HepG2 (cell line): ENCODE data around the gene DSTYK. TPM values are rescaled to one million over a fixed set of nuclear protein-coding genes. Genes with fewer than 3 reads are reported as not detected.

Experiments
- ASH2L ChIP-seq: fragments of 300-600, 200-600 bp; sonication (generic); IDR thresholded peaks from 2 replicates; pipeline ENCODE4 v1.7.0; 2017; ENCODE audit warnings: low read depth, mild to moderate bottlenecking, moderate library complexity, mixed read lengths, low read length; ENCODE audit not compliant: insufficient read length
- CHD4 ChIP-seq: fragments of 200-600 bp; sonication (generic); IDR thresholded peaks from 2 replicates; pipeline ENCODE4 v1.7.0; 2017; ENCODE audit warnings: mild to moderate bottlenecking, low read length, borderline replicate concordance
- EP300 ChIP-seq, 3 experiments: sonication (generic) in 1 of 3; formaldehyde crosslinking in 1 of 3; IDR thresholded peaks; 2 replicates each; pipeline versions ENCODE4 v1.5.1 to v1.6.1; 2011 to 2020; ENCODE audit warnings: low read depth in 2 of 3, low read length in 2 of 3, borderline replicate concordance in 1 of 3, improper control_type of control experiment in 1 of 3, mild to moderate bottlenecking in 1 of 3, missing genetic modification reagents in 1 of 3, moderate library complexity in 1 of 3
- ETV5 ChIP-seq: IDR thresholded peaks from 2 replicates; pipeline ENCODE4 v1.6.1; 2018; ENCODE audit warnings: missing biosample characterization, missing genetic modification reagents, inconsistent platforms, borderline replicate concordance
- HNRNPL ChIP-seq: fragments of 200-400 bp; formaldehyde crosslinking; IDR thresholded peaks from 2 replicates; pipeline ENCODE4 v1.6.1; 2017; ENCODE audit warnings: mild to moderate bottlenecking, low read depth, low read length
- HOXA5 ChIP-seq: sonication (generic); formaldehyde crosslinking; IDR thresholded peaks from 2 replicates; pipeline ENCODE4 v1.4.0; 2020; ENCODE audit warnings: missing genetic modification reagents
- KAT7 ChIP-seq: IDR thresholded peaks from 2 replicates; pipeline ENCODE4 v1.6.1; 2018; ENCODE audit warnings: borderline replicate concordance, missing compliant biosample characterization
- KDM1A ChIP-seq: IDR thresholded peaks from 2 replicates; pipeline ENCODE4 v1.6.1; 2016; ENCODE audit warnings: missing compliant biosample characterization
- ONECUT2 ChIP-seq: sonication (generic); formaldehyde crosslinking; IDR thresholded peaks from 2 replicates; pipeline ENCODE4 v1.4.0; 2020; ENCODE audit warnings: missing genetic modification reagents
- RAD51 ChIP-seq: fragments of 450-650 bp; IDR thresholded peaks from 2 replicates; pipeline ENCODE4 v1.6.1; 2016; ENCODE audit warnings: borderline replicate concordance
- SAP130 ChIP-seq: IDR thresholded peaks from 2 replicates; pipeline ENCODE4 v1.6.1; 2016; ENCODE audit warnings: low read depth
- SNAPC2 ChIP-seq: sonication (generic); formaldehyde crosslinking; IDR thresholded peaks from 2 replicates; pipeline ENCODE4 v1.8.1; 2022; ENCODE audit warnings: mild to moderate bottlenecking, missing genetic modification reagents
- SYNCRIP ChIP-seq: fragments of 200-400 bp; formaldehyde crosslinking; IDR thresholded peaks from 2 replicates; pipeline ENCODE4 v1.6.1; 2018; ENCODE audit warnings: mild to moderate bottlenecking, low read depth, low read length; ENCODE audit not compliant: insufficient read depth
- TCF7L2 ChIP-seq: IDR thresholded peaks from 2 replicates; pipeline ENCODE4 v1.6.1; 2011; ENCODE audit warnings: mild to moderate bottlenecking, low read depth, low read length, moderate library complexity
- THAP11 ChIP-seq: IDR thresholded peaks from 2 replicates; pipeline ENCODE4 v1.6.1; 2016; ENCODE audit warnings: missing biosample characterization, missing genetic modification reagents
- YEATS4 ChIP-seq: sonication (generic); formaldehyde crosslinking; IDR thresholded peaks from 2 replicates; pipeline ENCODE4 v1.4.0; 2020; ENCODE audit warnings: missing genetic modification reagents, borderline replicate concordance
- ZBTB2 ChIP-seq: sonication (generic); formaldehyde crosslinking; IDR thresholded peaks from 2 replicates; pipeline ENCODE4 v1.8.0; 2022; ENCODE audit warnings: low read depth, missing genetic modification reagents
- ZBTB7B ChIP-seq: sonication (generic); formaldehyde crosslinking; IDR thresholded peaks from 2 replicates; pipeline ENCODE4 v1.4.0; 2020; ENCODE audit warnings: missing genetic modification reagents
- ZNF12 ChIP-seq: sonication (generic); formaldehyde crosslinking; IDR thresholded peaks from 2 replicates; pipeline ENCODE4 v1.5.0; 2020; ENCODE audit warnings: missing genetic modification reagents
- ZNF337 ChIP-seq: sonication (generic); formaldehyde crosslinking; IDR thresholded peaks from 2 replicates; pipeline ENCODE4 v1.5.1; 2020; ENCODE audit warnings: missing genetic modification reagents, low read depth, mild to moderate bottlenecking, borderline replicate concordance
- ZNF678 ChIP-seq: sonication (generic); formaldehyde crosslinking; IDR thresholded peaks from 2 replicates; pipeline ENCODE4 v1.4.0; 2020; ENCODE audit warnings: mild to moderate bottlenecking, missing genetic modification reagents
- ZNF850 ChIP-seq: sonication (generic); formaldehyde crosslinking; conservative IDR thresholded peaks from 2 replicates; pipeline ENCODE4 v1.9.0; 2021; ENCODE audit warnings: mild to moderate bottlenecking, missing genetic modification reagents
- polyA plus RNA-seq, 8 experiments: library from polyadenylated mRNA; depleted of rRNA in 3 of 8; stranded (reverse) in 7 of 8; unstranded in 1 of 8; fragments of >200 nt; fragmentation: Illumina TruSeq in 4 of 8; extraction: Trizol in 4 of 8; gene quantifications; 2 replicates each; pipeline versions ENCODE4 v1.2.1 to v1.2.3, GENCODE V29; 2011 to 2016; ENCODE audit warnings: low read depth in 4 of 8, missing spikeins in 1 of 8, mixed read lengths in 1 of 8; ENCODE audit not compliant: insufficient read depth in 1 of 8
- total RNA-seq, 5 experiments: library from RNA; depleted of rRNA; stranded (reverse); fragments of >200 nt; fragmentation: Illumina TruSeq; extraction: Trizol; gene quantifications; 2 replicates each; pipeline ENCODE4 v1.2.3, GENCODE V29; 2016; ENCODE audit warnings: low read depth in 1 of 5
- TF ChIP-seq, protein P1 (sequence below): sonication (generic); formaldehyde crosslinking; IDR thresholded peaks from 2 replicates; pipeline ENCODE4 v1.9.0; 2021; ENCODE audit warnings: mild to moderate bottlenecking, missing genetic modification reagents

The DSTYK gene
- total and polyA plus RNA-seq, 2 of the 13 experiments (the other 11 are each of a cell fraction or from before 2014, with no cell fraction given): 2.6 to 4.8 TPM

DNA sequence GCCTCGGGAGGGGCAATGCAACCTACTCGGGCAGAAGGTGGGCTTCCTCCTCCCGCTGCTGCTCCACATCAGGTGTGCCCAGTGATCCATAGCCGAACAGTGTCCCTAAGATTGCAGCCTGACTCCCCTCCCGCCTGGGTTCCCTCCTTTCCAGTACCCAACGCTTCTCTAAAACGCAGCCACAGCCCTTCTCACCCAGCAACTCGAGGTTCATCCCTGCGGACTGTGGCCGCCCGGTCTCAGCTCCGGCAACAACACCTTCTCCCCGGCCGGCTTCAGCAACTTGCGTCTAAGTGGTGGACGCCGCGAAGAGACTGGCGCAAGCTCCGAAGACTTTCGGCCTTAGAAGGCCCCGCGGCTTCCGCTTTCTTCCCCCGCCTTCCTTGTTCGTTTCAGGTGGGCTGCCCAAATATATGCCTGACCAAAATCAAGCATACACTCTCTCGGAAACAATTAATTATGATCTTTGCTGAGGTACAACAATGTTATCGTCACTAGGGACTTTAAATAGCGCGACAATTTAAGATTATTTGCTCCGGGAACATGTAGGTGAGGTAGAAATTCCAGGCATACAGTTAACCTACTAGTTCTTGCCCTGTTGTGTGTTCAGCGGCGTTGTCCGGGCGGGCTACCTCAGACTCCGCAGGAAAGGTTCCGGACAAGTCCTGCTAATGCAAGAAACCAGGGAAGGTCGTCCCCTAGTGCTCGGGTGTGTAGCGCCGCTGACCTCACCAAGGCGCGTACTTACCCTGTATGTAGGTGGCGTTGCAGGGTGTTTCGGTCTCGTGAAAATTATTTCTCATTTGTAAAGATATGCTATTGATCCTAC is 89.6 kb downstream of the DSTYK start, which contains the start of gene RBBP5 (continued):
- TF ChIP-seq CHD4 (no peak), THAP11 (CRISPR knock-in tag) (peak; percentile 97), ONECUT2 (CRISPR knock-in tag) (no peak), EP300 (IDR thresholded peaks at IDR 0.05; ENCODE audit: low read depth in 2 of 2, low read length in 2 of 2) (peak; percentile 50 to 53; a peak in 2 of 4 replicates), EP300 (CRISPR knock-in tag; IDR thresholded peaks at IDR 0.05; ENCODE audit: borderline replicate concordance) (peak; percentile 75), ZNF850 (CRISPR knock-in tag) (no peak), YEATS4 (CRISPR knock-in tag) (peak; percentile 79; the same call in 1 of the 2 replicates), ASH2L (peak; percentile 99), TCF7L2 (no peak), ZBTB2 (CRISPR knock-in tag) (no peak), HOXA5 (CRISPR knock-in tag) (peak; percentile 47), KDM1A (no peak), SYNCRIP (no peak), ZBTB7B (CRISPR knock-in tag) (peak; percentile 85; the same call in 1 of the 2 replicates), HNRNPL (0 out of 2 replicates have a peak, but pooled peaks have one; percentile 34), SAP130 (CRISPR knock-in tag) (peak; percentile 94), RAD51 (no peak), SNAPC2 (CRISPR knock-in tag) (0 out of 2 replicates have a peak, but pooled peaks have one; percentile 58), ZNF678 (CRISPR knock-in tag) (no peak), ZNF337 (peak; percentile 78; the same call in 1 of the 2 replicates), ZNF12 (CRISPR knock-in tag) (peak; percentile 77), KAT7 (CRISPR knock-in tag) (peak; percentile 32; the same call in 1 of the 2 replicates), ETV5 (peak; percentile 50; the same call in 1 of the 2 replicates)
- TF ChIP-seq, protein P1, sequence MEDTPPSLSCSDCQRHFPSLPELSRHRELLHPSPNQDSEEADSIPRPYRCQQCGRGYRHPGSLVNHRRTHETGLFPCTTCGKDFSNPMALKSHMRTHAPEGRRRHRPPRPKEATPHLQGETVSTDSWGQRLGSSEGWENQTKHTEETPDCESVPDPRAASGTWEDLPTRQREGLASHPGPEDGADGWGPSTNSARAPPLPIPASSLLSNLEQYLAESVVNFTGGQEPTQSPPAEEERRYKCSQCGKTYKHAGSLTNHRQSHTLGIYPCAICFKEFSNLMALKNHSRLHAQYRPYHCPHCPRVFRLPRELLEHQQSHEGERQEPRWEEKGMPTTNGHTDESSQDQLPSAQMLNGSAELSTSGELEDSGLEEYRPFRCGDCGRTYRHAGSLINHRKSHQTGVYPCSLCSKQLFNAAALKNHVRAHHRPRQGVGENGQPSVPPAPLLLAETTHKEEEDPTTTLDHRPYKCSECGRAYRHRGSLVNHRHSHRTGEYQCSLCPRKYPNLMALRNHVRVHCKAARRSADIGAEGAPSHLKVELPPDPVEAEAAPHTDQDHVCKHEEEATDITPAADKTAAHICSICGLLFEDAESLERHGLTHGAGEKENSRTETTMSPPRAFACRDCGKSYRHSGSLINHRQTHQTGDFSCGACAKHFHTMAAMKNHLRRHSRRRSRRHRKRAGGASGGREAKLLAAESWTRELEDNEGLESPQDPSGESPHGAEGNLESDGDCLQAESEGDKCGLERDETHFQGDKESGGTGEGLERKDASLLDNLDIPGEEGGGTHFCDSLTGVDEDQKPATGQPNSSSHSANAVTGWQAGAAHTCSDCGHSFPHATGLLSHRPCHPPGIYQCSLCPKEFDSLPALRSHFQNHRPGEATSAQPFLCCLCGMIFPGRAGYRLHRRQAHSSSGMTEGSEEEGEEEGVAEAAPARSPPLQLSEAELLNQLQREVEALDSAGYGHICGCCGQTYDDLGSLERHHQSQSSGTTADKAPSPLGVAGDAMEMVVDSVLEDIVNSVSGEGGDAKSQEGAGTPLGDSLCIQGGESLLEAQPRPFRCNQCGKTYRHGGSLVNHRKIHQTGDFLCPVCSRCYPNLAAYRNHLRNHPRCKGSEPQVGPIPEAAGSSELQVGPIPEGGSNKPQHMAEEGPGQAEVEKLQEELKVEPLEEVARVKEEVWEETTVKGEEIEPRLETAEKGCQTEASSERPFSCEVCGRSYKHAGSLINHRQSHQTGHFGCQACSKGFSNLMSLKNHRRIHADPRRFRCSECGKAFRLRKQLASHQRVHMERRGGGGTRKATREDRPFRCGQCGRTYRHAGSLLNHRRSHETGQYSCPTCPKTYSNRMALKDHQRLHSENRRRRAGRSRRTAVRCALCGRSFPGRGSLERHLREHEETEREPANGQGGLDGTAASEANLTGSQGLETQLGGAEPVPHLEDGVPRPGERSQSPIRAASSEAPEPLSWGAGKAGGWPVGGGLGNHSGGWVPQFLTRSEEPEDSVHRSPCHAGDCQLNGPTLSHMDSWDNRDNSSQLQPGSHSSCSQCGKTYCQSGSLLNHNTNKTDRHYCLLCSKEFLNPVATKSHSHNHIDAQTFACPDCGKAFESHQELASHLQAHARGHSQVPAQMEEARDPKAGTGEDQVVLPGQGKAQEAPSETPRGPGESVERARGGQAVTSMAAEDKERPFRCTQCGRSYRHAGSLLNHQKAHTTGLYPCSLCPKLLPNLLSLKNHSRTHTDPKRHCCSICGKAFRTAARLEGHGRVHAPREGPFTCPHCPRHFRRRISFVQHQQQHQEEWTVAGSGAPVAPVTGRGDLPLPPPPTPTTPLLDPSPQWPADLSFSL (CRISPR knock-in tag): no peak
